SK-N-SH treated with all-trans-retinoic acid at 6 μM for 48 hours (cell line): ENCODE results near the gene TMEM45B.

Experiments
- ATAC-seq: fragments of 200-7000 bp; cut with Tn5 transposase; 3 replicates; pipeline ENCODE4 v1.9.1; 2020; ENCODE audit warnings: mild to moderate bottlenecking, moderate library complexity
- ARNTL ChIP-seq: fragments of 450-650 bp; formaldehyde crosslinking; IDR thresholded peaks from 2 replicates; pipeline ENCODE4 v1.5.0; 2020; ENCODE audit warnings: low read depth, mild to moderate bottlenecking, moderate library complexity, borderline replicate concordance
- BACH2 ChIP-seq: fragments of 250-450 bp; sonication (Bioruptor Pico); IDR thresholded peaks from 2 replicates; pipeline ENCODE4 v1.9.0; 2021; ENCODE audit warnings: mild to moderate bottlenecking, borderline replicate concordance
- CSDC2 ChIP-seq: fragments of 250-450 bp; sonication (Bioruptor Pico); IDR thresholded peaks from 2 replicates; pipeline ENCODE4 v1.5.0; 2020; ENCODE audit warnings: mild to moderate bottlenecking, moderate library complexity
- ESRRG ChIP-seq: fragments of 250-450 bp; sonication (Bioruptor Pico); IDR thresholded peaks from 2 replicates; pipeline ENCODE4 v1.6.1; 2021; ENCODE audit warnings: mild to moderate bottlenecking
- GLIS3 ChIP-seq: fragments of 250-450 bp; sonication (Bioruptor Pico); IDR thresholded peaks from 2 replicates; pipeline ENCODE4 v1.5.0; 2020; ENCODE audit warnings: mild to moderate bottlenecking, moderate library complexity
- ISL1 ChIP-seq: fragments of 250-450 bp; sonication (Bioruptor Pico); IDR thresholded peaks from 2 replicates; pipeline ENCODE4 v2.1.2; 2022; ENCODE audit warnings: mild to moderate bottlenecking, moderate library complexity
- RARB ChIP-seq: fragments of 250-450 bp; sonication (Bioruptor Pico); IDR thresholded peaks from 2 replicates; pipeline ENCODE4 v1.8.0; 2021; ENCODE audit warnings: mild to moderate bottlenecking, moderate library complexity
- SNAI2 ChIP-seq: fragments of 250-450 bp; sonication (Bioruptor Pico); IDR thresholded peaks from 2 replicates; pipeline ENCODE4 v1.5.0; 2020; ENCODE audit warnings: mild to moderate bottlenecking, moderate library complexity
- TCF4 ChIP-seq: fragments of 250-450 bp; sonication (Bioruptor Pico); IDR thresholded peaks from 2 replicates; pipeline ENCODE4 v1.8.0; 2021; ENCODE audit warnings: mild to moderate bottlenecking, moderate library complexity, borderline replicate concordance
- TOX ChIP-seq: fragments of 250-450 bp; sonication (Bioruptor Pico); IDR thresholded peaks from 2 replicates; pipeline ENCODE4 v1.8.0; 2021; ENCODE audit warnings: mild to moderate bottlenecking, moderate library complexity, borderline replicate concordance
- ZC3H10 ChIP-seq: fragments of 250-450 bp; sonication (Bioruptor Pico); IDR thresholded peaks from 2 replicates; pipeline ENCODE4 v1.5.1; 2021; ENCODE audit warnings: mild to moderate bottlenecking, moderate library complexity
- ZFP30 ChIP-seq: fragments of 450-650 bp; formaldehyde crosslinking; IDR thresholded peaks from 2 replicates; pipeline ENCODE4 v1.5.0; 2022; ENCODE audit warnings: mild to moderate bottlenecking, moderate library complexity
- ZNF565 ChIP-seq: fragments of 450-650 bp; formaldehyde crosslinking; conservative IDR thresholded peaks from 2 replicates; pipeline ENCODE4 v1.5.0; 2020; ENCODE audit warnings: low read depth, mild to moderate bottlenecking, moderate library complexity
- ZNF70 ChIP-seq: fragments of 450-650 bp; formaldehyde crosslinking; IDR thresholded peaks from 2 replicates; pipeline ENCODE4 v1.5.0; 2020; ENCODE audit warnings: mild to moderate bottlenecking, moderate library complexity
- TF ChIP-seq, protein P1 (sequence below): fragments of 250-450 bp; sonication (Bioruptor Pico); IDR thresholded peaks from 2 replicates; pipeline ENCODE4 v1.5.0; 2020; ENCODE audit warnings: mild to moderate bottlenecking, moderate library complexity
- TF ChIP-seq, protein P2 (sequence below): fragments of 250-450 bp; sonication (Bioruptor Pico); IDR thresholded peaks from 2 replicates; pipeline ENCODE4 v1.5.1; 2021; ENCODE audit warnings: mild to moderate bottlenecking, moderate library complexity
- TF ChIP-seq, protein P3 (sequence below): fragments of 250-450 bp; sonication (Bioruptor Pico); IDR thresholded peaks from 2 replicates; pipeline ENCODE4 v1.8.0; 2020; ENCODE audit warnings: mild to moderate bottlenecking, moderate library complexity, borderline replicate concordance
- TF ChIP-seq, protein P4 (sequence below): fragments of 250-450 bp; sonication (Bioruptor Pico); IDR thresholded peaks from 2 replicates; pipeline ENCODE4 v1.5.1; 2020; ENCODE audit warnings: low read depth, mild to moderate bottlenecking, moderate library complexity
- TF ChIP-seq, protein P5 (sequence below): fragments of 250-450 bp; sonication (Bioruptor Pico); IDR thresholded peaks from 2 replicates; pipeline ENCODE4 v1.8.0; 2021; ENCODE audit warnings: low read depth, mild to moderate bottlenecking, moderate library complexity, borderline replicate concordance

Gene TMEM45B

GRCh38 chr11:129788278-129788677, 27.4 kb upstream of the TMEM45B start:
- no peak for ATAC-seq

DNA sequence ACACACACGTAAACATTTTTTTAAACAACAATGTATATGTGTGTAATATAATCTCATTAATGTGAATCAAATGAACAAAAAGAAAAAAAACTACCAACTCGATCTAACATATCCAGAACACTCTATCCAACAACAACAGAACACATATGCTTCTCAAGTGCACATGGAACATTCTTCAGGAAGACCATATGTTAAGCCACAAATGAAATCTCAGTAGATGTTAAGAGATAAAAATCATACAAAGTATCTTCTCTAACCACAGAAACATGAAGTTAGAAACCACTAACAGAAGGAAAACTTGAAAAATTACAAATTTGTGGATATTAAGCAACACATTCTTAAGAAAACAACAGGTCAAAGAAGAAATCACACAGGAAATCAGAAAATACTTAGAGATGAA, 25.5 kb upstream of the TMEM45B start:
- ATAC-seq = no peak
- TF ChIP-seq BACH2 (CRISPR knock-in tag) (no peak), ZNF565 (no peak), TOX (CRISPR knock-in tag) (no peak), ESRRG (CRISPR knock-in tag) (no peak), ARNTL (CRISPR knock-in tag) (no peak), ZFP30 (no peak), SNAI2 (CRISPR knock-in tag) (no peak), RARB (CRISPR knock-in tag) (no peak), CSDC2 (CRISPR knock-in tag) (no peak), TCF4 (CRISPR knock-in tag) (no peak)
- TF ChIP-seq, protein P1, sequence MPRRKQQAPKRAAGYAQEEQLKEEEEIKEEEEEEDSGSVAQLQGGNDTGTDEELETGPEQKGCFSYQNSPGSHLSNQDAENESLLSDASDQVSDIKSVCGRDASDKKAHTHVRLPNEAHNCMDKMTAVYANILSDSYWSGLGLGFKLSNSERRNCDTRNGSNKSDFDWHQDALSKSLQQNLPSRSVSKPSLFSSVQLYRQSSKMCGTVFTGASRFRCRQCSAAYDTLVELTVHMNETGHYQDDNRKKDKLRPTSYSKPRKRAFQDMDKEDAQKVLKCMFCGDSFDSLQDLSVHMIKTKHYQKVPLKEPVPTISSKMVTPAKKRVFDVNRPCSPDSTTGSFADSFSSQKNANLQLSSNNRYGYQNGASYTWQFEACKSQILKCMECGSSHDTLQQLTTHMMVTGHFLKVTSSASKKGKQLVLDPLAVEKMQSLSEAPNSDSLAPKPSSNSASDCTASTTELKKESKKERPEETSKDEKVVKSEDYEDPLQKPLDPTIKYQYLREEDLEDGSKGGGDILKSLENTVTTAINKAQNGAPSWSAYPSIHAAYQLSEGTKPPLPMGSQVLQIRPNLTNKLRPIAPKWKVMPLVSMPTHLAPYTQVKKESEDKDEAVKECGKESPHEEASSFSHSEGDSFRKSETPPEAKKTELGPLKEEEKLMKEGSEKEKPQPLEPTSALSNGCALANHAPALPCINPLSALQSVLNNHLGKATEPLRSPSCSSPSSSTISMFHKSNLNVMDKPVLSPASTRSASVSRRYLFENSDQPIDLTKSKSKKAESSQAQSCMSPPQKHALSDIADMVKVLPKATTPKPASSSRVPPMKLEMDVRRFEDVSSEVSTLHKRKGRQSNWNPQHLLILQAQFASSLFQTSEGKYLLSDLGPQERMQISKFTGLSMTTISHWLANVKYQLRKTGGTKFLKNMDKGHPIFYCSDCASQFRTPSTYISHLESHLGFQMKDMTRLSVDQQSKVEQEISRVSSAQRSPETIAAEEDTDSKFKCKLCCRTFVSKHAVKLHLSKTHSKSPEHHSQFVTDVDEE (CRISPR knock-in tag) = no peak
- TF ChIP-seq, protein P2, sequence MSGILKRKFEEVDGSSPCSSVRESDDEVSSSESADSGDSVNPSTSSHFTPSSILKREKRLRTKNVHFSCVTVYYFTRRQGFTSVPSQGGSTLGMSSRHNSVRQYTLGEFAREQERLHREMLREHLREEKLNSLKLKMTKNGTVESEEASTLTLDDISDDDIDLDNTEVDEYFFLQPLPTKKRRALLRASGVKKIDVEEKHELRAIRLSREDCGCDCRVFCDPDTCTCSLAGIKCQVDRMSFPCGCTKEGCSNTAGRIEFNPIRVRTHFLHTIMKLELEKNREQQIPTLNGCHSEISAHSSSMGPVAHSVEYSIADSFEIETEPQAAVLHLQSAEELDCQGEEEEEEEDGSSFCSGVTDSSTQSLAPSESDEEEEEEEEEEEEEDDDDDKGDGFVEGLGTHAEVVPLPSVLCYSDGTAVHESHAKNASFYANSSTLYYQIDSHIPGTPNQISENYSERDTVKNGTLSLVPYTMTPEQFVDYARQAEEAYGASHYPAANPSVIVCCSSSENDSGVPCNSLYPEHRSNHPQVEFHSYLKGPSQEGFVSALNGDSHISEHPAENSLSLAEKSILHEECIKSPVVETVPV = no peak
- TF ChIP-seq, protein P3, sequence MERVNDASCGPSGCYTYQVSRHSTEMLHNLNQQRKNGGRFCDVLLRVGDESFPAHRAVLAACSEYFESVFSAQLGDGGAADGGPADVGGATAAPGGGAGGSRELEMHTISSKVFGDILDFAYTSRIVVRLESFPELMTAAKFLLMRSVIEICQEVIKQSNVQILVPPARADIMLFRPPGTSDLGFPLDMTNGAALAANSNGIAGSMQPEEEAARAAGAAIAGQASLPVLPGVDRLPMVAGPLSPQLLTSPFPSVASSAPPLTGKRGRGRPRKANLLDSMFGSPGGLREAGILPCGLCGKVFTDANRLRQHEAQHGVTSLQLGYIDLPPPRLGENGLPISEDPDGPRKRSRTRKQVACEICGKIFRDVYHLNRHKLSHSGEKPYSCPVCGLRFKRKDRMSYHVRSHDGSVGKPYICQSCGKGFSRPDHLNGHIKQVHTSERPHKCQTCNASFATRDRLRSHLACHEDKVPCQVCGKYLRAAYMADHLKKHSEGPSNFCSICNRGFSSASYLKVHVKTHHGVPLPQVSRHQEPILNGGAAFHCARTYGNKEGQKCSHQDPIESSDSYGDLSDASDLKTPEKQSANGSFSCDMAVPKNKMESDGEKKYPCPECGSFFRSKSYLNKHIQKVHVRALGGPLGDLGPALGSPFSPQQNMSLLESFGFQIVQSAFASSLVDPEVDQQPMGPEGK (CRISPR knock-in tag) = no peak
- TF ChIP-seq, protein P4, sequence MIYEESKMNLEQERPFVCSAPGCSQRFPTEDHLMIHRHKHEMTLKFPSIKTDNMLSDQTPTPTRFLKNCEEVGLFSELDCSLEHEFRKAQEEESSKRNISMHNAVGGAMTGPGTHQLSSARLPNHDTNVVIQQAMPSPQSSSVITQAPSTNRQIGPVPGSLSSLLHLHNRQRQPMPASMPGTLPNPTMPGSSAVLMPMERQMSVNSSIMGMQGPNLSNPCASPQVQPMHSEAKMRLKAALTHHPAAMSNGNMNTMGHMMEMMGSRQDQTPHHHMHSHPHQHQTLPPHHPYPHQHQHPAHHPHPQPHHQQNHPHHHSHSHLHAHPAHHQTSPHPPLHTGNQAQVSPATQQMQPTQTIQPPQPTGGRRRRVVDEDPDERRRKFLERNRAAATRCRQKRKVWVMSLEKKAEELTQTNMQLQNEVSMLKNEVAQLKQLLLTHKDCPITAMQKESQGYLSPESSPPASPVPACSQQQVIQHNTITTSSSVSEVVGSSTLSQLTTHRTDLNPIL (CRISPR knock-in tag) = no peak

More at GRCh38 chr11:129788278-129788677, 27.4 kb upstream of the TMEM45B start:
- TF ChIP-seq TCF4 (CRISPR knock-in tag) (no peak), CSDC2 (CRISPR knock-in tag) (no peak), ARNTL (CRISPR knock-in tag) (no peak)
- TF ChIP-seq, protein P3 (CRISPR knock-in tag) = no peak

DNA sequence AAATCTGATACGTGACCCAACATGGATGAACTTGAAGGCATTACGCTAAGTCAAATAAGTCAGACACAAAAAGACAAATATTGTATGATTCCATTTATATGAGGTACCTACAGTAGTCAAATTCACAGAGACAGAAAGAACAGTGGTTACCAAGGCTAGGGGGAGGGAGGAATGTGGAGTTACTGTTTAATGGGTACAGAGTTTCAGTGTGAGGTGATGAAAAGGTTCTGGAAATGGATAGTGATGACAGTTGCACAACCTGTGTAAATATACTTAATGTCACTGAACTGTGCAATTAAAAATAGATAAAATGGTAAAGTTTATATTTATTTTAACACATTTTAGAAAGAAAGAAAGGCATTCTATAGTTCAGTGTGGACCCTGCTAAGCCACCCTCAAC, 24.1 kb upstream of the TMEM45B start:
- no peak for TF ChIP-seq TOX (CRISPR knock-in tag)
- TF ChIP-seq, protein P2 = no peak
- ATAC-seq = no peak

GRCh38 chr11:129792663-129793062, 23.0 kb upstream of the TMEM45B start:
- no peak for ATAC-seq
- no peak for TF ChIP-seq ZNF70 (CRISPR knock-in tag)
- TF ChIP-seq ESRRG (CRISPR knock-in tag) = no peak
- no peak for TF ChIP-seq TOX (CRISPR knock-in tag)
- TF ChIP-seq ZC3H10 (CRISPR knock-in tag) = no peak
- no peak for TF ChIP-seq ISL1 (CRISPR knock-in tag)
- no peak for TF ChIP-seq ZFP30
- TF ChIP-seq, protein P4 (CRISPR knock-in tag) = no peak
- TF ChIP-seq, protein P2 = no peak
- no peak for TF ChIP-seq RARB (CRISPR knock-in tag)
- TF ChIP-seq, protein P5, sequence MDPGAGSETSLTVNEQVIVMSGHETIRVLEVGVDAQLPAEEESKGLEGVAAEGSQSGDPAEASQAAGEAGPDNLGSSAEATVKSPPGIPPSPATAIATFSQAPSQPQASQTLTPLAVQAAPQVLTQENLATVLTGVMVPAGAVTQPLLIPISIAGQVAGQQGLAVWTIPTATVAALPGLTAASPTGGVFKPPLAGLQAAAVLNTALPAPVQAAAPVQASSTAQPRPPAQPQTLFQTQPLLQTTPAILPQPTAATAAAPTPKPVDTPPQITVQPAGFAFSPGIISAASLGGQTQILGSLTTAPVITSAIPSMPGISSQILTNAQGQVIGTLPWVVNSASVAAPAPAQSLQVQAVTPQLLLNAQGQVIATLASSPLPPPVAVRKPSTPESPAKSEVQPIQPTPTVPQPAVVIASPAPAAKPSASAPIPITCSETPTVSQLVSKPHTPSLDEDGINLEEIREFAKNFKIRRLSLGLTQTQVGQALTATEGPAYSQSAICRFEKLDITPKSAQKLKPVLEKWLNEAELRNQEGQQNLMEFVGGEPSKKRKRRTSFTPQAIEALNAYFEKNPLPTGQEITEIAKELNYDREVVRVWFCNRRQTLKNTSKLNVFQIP (CRISPR knock-in tag) = no peak
- TF ChIP-seq CSDC2 (CRISPR knock-in tag) = no peak
- TF ChIP-seq GLIS3 (CRISPR knock-in tag) = no peak
- TF ChIP-seq SNAI2 (CRISPR knock-in tag) = no peak
